ENCODE data around the gene MGAT4A. TPM values are rescaled to one million over a fixed set of nuclear protein-coding genes. Genes with fewer than 3 reads are reported as not detected.
A peak's percentile ranks its signal among the peaks of the same experiment; 100 is the strongest.

The MGAT4A gene
- total RNA-seq, 1 donor from 2014 or later = 33.5 TPM

DNA sequence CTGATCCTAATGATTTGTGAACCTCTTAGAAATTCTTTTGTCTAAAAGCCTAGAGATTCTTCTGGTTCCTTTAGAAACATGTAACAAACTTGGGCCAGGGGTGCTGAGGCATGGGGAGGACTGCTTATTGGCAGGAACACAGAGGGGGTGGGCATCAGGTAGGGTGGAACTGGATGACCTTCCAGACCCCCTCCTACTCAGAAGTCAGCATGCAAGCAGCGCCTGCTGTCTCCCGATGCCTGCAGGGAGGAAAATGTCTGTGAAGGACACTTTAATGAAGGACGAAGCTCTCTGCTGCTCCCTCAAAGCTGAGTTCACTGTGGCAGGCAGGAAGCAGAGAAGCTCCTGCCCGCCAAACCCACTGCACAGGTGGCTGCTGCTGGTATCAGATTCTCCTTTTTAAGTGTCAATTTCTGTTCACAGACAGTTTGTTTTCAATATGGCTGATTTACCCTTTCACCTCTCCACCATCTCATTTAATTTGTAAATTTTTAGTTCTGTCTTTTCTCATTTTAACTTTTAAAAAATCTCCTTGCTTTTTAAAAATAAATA is 142.0 kb downstream of the MGAT4A start:
- TF ChIP-seq, protein P1, sequence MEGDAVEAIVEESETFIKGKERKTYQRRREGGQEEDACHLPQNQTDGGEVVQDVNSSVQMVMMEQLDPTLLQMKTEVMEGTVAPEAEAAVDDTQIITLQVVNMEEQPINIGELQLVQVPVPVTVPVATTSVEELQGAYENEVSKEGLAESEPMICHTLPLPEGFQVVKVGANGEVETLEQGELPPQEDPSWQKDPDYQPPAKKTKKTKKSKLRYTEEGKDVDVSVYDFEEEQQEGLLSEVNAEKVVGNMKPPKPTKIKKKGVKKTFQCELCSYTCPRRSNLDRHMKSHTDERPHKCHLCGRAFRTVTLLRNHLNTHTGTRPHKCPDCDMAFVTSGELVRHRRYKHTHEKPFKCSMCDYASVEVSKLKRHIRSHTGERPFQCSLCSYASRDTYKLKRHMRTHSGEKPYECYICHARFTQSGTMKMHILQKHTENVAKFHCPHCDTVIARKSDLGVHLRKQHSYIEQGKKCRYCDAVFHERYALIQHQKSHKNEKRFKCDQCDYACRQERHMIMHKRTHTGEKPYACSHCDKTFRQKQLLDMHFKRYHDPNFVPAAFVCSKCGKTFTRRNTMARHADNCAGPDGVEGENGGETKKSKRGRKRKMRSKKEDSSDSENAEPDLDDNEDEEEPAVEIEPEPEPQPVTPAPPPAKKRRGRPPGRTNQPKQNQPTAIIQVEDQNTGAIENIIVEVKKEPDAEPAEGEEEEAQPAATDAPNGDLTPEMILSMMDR (IDR thresholded peaks at IDR 0.05; ENCODE audit: unreplicated experiment) = no peak
- Mint-ChIP-seq H3K27ac (peak overlapping the region; percentile 64), H3K9me3 (ENCODE audit: low read depth) (peaks cover 2% of the 10 kb centered on the region), H3K36me3 (ENCODE audit: insufficient read depth) (peaks cover 9% of the 10 kb centered on the region), H3K27me3 (no peaks in the 10 kb centered on the region), H3K4me1 (ENCODE audit: low read depth) (peaks cover 3% of the 10 kb centered on the region), H3K4me3 (ENCODE audit: low read depth) (no peak overlapping the region)
- DNase-seq (ENCODE audit: low spot score, unreplicated experiment) = no peak

DNA sequence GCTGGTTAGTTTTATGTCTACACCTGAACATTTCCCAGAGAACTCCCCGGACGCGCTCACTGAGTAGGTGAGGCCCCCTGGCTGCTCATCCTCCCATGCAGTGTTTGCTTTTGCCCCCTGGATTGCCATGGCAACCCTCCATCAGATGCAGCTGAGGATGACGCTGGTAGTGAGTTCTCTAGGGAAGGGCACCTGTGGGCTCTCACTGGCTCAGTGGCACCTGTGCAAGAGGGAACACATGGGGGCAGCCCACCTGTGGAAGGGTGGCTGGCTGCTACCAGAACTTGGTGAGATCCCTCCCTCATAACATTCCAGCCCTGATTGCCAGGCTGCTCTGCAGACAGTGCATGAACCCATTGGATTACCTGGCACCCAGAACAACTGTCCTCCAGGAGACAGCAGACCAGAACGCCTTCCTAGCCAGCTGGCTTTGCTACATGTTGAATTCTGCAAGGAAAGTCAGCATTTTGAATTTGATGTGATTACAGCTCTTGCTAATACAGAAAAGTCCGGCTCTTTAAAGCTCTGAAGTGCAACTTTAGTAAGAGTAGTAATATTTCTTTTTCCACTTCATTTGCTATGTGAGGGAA is 144.3 kb downstream of the MGAT4A start:
- Mint-ChIP-seq H3K4me1 (ENCODE audit: low read depth) (peaks cover 5% of the 10 kb centered on the region), H3K36me3 (ENCODE audit: insufficient read depth) (peaks cover 2% of the 10 kb centered on the region), H3K9me3 (ENCODE audit: low read depth) (no peaks in the 10 kb centered on the region), H3K4me3 (ENCODE audit: low read depth) (no peak overlapping the region), H3K27me3 (no peaks in the 10 kb centered on the region), H3K27ac (no peak overlapping the region)
- TF ChIP-seq, protein P1 (IDR thresholded peaks at IDR 0.05; ENCODE audit: unreplicated experiment) = no peak
- DNase-seq (ENCODE audit: low spot score, unreplicated experiment) = no peak

DNA sequence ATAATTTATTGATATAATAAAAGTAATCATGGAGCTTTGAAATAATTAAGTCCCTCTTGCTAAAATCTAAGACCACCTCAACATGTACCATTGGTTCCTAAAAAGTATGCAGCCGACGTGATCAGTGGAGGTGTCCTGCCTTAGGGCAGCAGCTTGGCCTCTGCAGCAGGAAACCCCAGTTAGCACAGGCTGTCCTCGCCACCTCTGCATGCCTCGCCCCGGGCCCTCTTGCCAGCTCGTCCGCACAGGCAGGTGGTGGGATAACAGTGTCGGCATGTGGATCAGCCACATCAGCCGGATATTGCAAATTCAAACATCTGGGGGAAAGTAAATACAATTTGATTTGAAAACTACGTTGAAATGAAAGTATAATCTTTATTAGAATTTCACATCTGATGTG is 145.5 kb downstream of the MGAT4A start:
- Mint-ChIP-seq H3K9me3 (ENCODE audit: low read depth) (no peaks in the 10 kb centered on the region), H3K36me3 (ENCODE audit: insufficient read depth) (peaks cover 2% of the 10 kb centered on the region), H3K27ac (no peak overlapping the region), H3K4me1 (ENCODE audit: low read depth) (peaks cover 5% of the 10 kb centered on the region), H3K4me3 (ENCODE audit: low read depth) (no peak overlapping the region), H3K27me3 (no peaks in the 10 kb centered on the region)
- DNase-seq (ENCODE audit: low spot score, unreplicated experiment) = no peak
- TF ChIP-seq, protein P1 (IDR thresholded peaks at IDR 0.05; ENCODE audit: unreplicated experiment) = no peak

DNA sequence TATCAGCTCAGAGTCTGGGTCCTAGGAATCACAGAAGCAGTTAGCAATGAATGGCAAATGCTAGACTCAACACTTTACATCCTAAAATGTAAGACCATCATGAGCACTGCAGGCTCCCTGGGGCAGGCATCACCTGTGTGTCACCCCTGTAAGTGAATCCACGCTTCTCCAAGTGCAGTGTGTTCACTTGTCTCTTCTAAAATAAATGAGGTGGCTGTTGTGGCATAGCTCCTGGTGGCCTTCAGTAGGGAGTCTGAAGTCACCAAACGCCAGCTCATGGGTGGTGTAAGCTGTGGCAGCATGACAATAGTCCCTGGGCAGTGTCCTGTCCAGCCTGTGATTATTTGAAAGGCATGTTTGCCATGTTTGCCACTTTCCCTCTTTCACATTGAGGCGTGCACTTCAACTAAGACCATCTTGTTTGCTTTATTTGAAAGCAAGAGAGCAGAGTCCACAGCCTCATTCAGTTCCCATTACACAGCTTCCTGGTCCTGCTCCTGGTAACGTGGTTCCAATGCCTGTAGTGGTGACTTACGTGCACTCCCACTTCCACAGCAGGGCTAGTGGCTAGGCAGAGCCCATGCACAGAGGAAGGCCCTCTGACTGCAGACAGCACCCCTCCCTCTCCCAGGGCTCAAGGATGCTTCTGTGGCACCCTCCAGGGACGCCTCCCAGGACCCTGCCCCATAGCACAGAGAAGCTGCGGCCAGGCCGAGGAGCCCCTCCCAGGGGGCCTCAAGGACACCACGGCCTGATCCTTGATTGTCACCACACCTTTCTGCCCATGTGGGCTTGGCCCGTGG is 146.9 kb downstream of the MGAT4A start:
- Mint-ChIP-seq H3K4me3 (ENCODE audit: low read depth) (no peak overlapping the region), H3K9me3 (ENCODE audit: low read depth) (no peaks in the 10 kb centered on the region), H3K4me1 (ENCODE audit: low read depth) (peaks cover 5% of the 10 kb centered on the region), H3K27ac (no peak overlapping the region), H3K36me3 (ENCODE audit: insufficient read depth) (peaks cover 2% of the 10 kb centered on the region), H3K27me3 (no peaks in the 10 kb centered on the region)
- TF ChIP-seq, protein P1 (IDR thresholded peaks at IDR 0.05; ENCODE audit: unreplicated experiment) = no peak
- no peak for DNase-seq (ENCODE audit: low spot score, unreplicated experiment)

DNA sequence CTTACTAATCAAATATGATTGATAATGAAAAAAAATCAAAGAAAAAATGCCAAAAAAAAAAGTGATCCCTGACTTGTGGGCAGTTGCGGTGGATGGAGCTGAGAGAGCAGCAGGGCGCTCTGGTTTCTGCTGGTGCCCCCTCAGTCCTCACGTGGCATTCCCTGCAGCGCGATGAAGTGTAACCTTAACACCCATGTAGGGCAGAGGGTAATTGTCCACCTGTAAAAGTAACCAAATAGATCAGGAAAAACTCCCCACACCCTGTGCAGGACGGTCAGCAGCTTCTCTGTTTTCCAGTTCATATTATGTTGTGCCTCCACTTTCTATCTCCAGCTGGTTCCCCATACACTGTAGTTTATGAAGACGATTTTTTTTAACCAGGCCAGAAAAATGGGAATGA is 147.7 kb downstream of the MGAT4A start:
- Mint-ChIP-seq H3K4me1 (ENCODE audit: low read depth) (peaks cover 5% of the 10 kb centered on the region), H3K27ac (no peak overlapping the region), H3K36me3 (ENCODE audit: insufficient read depth) (peaks cover 2% of the 10 kb centered on the region), H3K4me3 (ENCODE audit: low read depth) (no peak overlapping the region), H3K9me3 (ENCODE audit: low read depth) (no peaks in the 10 kb centered on the region), H3K27me3 (no peaks in the 10 kb centered on the region)
- TF ChIP-seq, protein P1 (IDR thresholded peaks at IDR 0.05; ENCODE audit: unreplicated experiment) = no peak
- no peak for DNase-seq (ENCODE audit: low spot score, unreplicated experiment)

Data from progenitor cell of endocrine pancreas (in vitro differentiated cells).